Raji (cell line): ENCODE results near the gene TAC3.

ENCODE experiments used
- POLR2A ChIP-seq: IDR thresholded peaks from 2 replicates; pipeline ENCODE4 v1.6.1; 2011; ENCODE audit warnings: low read depth, low read length, control low read depth; ENCODE audit not compliant: insufficient read depth

TAC3 gene

GRCh38 chr12:56980268-56980667, 36.1 kb downstream of the TAC3 start:
- no peak for TF ChIP-seq POLR2A

- TF ChIP-seq POLR2A: no peak
Measured at GRCh38 chr12:56979628-56980027, 36.7 kb downstream of the TAC3 start.

GRCh38 chr12:56978397-56979138, 37.8 kb downstream of the TAC3 start:
- TF ChIP-seq POLR2A: no peak
